Left ventricle myocardium inferior (tissue), 1 donor: ENCODE measurements around the gene TPD52L2. TPM values are rescaled to one million over a fixed set of nuclear protein-coding genes. Genes with fewer than 3 reads are reported as not detected.

Experiments
- DNase-seq: peaks from one replicate; pipeline ENCODE4 v3.0.0-alpha.2; 2020
- H3K27ac ChIP-seq: fragments of 200-600 bp; replicated peaks from 2 replicates; pipeline ENCODE4 v1.8.0; 2021
- H3K27me3 ChIP-seq: fragments of 200-600 bp; 2 replicates; pipeline ENCODE4 v1.8.0; 2021; ENCODE audit warnings: low read depth
- H3K36me3 ChIP-seq: fragments of 200-600 bp; 2 replicates; pipeline ENCODE4 v1.8.0; 2021
- H3K4me1 ChIP-seq: fragments of 200-600 bp; 2 replicates; pipeline ENCODE4 v1.8.0; 2021
- H3K4me3 ChIP-seq: fragments of 200-600 bp; 2 replicates; pipeline ENCODE4 v1.8.0; 2021; ENCODE audit warnings: mild to moderate bottlenecking, moderate library complexity
- H3K9me3 ChIP-seq: fragments of 200-600 bp; replicated peaks from 2 replicates; pipeline ENCODE4 v1.8.0; 2021
- intact Hi-C: fragments of 100-400 bp; cut with micrococcal nuclease; formaldehyde crosslinking; loops from one replicate; pipeline ENCODE4 v1.11.0; 2022
- microRNA-seq: library from miRNA; unstranded; fragments of <30 nt; microRNA quantifications from one replicate; pipeline ENCODE4 v1.2.0, GENCODE V29; 2020
- total RNA-seq: library from RNA; stranded (reverse); fragmentation: NEBNext Ultra II Directional; extraction: Animal tissue kit (Norgen Biotek cat#: 25700); gene quantifications from one replicate; pipeline ENCODE4 v1.2.1, GENCODE V29; 2021
- TF ChIP-seq, protein P1 (sequence below): fragments of 200-600 bp; IDR thresholded peaks from 2 replicates; pipeline ENCODE4 v1.8.0; 2021; ENCODE audit warnings: antibody characterized with exemption, mild to moderate bottlenecking, borderline replicate concordance
- donor health status: DM: no; HTN: yes; CAD: no; lungs with severe emphysema.

Gene TPD52L2
- total RNA-seq, 1 donor from 2014 or later: 72.0 TPM

DNA sequence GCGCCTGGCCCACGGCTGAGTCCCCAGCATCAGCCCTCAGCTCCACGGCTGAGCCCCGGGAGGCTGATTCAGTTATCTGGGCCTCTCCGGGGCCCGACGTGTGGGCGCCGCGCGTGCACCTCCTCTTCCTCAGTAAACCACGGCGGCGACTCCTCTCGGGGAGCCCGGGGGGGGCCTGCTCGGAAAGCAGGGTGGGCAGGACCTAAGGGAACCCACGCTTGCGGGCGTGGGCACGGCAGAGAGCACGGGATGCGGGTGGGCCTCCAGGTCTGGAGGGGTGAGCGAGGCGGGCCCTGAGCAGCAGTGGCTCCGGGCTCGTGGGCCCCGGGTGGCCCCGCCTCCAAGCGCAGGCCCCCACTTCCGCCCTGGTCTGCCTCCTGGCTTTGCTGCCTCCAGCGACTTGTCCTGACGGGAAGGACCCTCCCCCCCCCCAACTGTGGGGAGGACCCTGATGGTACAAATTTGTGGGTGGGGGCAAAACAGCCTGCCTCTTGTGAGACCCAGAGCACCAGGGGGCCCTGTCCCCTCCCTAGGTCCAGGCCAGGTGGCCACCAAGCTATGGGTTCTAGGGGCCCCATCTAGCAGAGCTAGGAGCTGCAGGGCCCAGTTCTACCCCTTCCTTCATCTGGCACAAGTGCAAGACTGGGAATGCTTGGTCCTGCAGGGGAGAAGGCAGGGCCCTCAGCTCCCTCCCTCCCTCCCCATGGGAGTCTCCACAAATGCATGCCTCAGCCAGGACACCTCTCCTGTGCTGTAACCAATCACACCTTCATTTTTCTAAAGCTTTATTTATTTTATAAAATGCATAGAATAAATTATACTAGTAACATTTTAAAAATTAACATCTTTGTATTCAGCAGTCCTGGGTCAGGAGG is 74.2 kb downstream of the TPD52L2 start:
- Histone ChIP-seq H3K4me1 (peaks cover 27% of the 10 kb centered on the region), H3K36me3 (peaks cover 76% of the 10 kb centered on the region), H3K27ac (no peak overlapping the region), H3K27me3 (no peaks in the 10 kb centered on the region), H3K4me3 (no peak overlapping the region), H3K9me3 (no peaks in the 10 kb centered on the region)
- intact Hi-C loops: no loop called here
- DNase-seq: peak; percentile 14
- TF ChIP-seq, protein P1, sequence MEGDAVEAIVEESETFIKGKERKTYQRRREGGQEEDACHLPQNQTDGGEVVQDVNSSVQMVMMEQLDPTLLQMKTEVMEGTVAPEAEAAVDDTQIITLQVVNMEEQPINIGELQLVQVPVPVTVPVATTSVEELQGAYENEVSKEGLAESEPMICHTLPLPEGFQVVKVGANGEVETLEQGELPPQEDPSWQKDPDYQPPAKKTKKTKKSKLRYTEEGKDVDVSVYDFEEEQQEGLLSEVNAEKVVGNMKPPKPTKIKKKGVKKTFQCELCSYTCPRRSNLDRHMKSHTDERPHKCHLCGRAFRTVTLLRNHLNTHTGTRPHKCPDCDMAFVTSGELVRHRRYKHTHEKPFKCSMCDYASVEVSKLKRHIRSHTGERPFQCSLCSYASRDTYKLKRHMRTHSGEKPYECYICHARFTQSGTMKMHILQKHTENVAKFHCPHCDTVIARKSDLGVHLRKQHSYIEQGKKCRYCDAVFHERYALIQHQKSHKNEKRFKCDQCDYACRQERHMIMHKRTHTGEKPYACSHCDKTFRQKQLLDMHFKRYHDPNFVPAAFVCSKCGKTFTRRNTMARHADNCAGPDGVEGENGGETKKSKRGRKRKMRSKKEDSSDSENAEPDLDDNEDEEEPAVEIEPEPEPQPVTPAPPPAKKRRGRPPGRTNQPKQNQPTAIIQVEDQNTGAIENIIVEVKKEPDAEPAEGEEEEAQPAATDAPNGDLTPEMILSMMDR: no peak

DNA sequence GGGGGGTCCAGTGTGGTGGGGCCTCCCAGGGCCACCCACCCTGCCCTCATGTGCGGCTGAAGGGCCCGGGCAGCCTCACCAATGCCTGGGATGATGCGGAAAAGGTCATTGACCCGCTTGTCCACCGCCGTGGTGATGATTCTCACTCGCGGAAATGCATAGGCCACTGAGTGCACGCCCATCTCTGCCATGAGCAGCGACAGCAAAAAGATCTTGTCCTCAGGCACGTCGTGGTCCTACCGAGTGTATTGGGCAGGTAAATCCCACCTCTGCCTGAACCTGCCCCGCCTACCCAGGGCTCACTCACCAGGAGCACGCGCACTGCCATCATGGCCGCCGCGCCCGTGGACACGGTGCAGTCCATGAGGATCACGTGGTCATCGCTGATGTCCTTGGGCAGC is 75.0 kb downstream of the TPD52L2 start:
- Histone ChIP-seq H3K27ac (no peak overlapping the region), H3K27me3 (no peaks in the 10 kb centered on the region), H3K4me1 (peaks cover 29% of the 10 kb centered on the region), H3K36me3 (peaks cover 77% of the 10 kb centered on the region), H3K4me3 (no peak overlapping the region), H3K9me3 (no peaks in the 10 kb centered on the region)
- intact Hi-C loops: no loop called here
- peak; percentile 14 for DNase-seq
- TF ChIP-seq, protein P1: no peak

DNA sequence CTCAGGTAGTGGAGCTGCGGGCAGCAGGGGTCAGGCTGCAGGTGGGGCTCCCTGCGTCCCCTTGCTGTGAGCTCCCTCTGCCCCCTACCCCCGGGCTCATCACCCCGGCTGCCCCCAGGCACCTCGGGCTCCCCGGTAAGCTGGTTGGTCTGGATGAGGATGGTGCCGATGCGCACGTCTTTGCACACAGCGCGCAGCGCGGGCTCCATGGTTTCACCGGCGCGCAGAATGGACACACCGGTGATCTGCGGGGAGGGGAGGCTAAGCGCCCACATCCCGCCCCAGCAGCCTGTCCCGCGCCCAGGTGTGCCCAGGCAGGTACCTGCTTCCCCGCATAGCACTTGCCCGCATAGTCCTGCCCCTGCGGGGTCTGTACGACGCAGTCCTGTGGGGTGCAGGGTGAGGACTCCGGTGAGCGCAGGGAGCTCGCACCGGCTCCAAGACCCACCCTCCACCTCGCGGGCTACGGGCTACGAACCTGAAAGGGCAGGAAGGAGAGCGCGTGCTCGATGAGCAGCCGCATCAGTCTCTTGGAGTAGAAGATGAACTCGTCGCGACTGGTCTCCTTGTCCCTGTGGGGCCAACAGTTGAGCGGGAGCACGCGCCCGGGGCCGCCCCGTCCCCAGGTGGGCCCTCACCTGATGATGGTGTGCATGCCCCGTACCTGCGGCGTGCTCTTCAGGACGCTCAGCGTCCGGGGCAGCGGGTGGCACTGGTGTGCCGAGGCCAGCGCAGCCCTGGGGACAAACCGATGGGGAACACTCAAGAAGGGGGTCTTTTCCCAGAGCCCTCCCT is 75.6 kb downstream of the TPD52L2 start:
- DNase-seq: peak; percentile 15
- no peak overlapping the region for H3K4me3 ChIP-seq
- peaks cover 77% of the 10 kb centered on the region for H3K36me3 ChIP-seq
- peak overlapping the region; percentile 79 for H3K27ac ChIP-seq
- H3K27me3 ChIP-seq: no peaks in the 10 kb centered on the region
- TF ChIP-seq, protein P1: no peak
- intact Hi-C loops: no loop called here
- no peaks in the 10 kb centered on the region for H3K9me3 ChIP-seq
- peaks cover 35% of the 10 kb centered on the region for H3K4me1 ChIP-seq

Small RNAs within 50 kb of the gene (microRNA-seq; reads per million reads assigned to microRNA genes)
- not detected for gene MIR1914
- gene MIR941-1: not detected
- not detected for gene MIR941-2
- gene MIR941-3: not detected
- gene MIR941-4: not detected
- gene MIR941-5: not detected

Other genes starting within 250 kb of the TPD52L2 start
- gene GMEB2, start 238.2 kb upstream of the TPD52L2 start, total RNA-seq: 5.3 TPM
- 4.6 TPM for gene STMN3, start 211.8 kb upstream of the TPD52L2 start, total RNA-seq
- 9.6 TPM for gene RTEL1, start 207.0 kb upstream of the TPD52L2 start, total RNA-seq
- 0.27 TPM for gene TNFRSF6B, start 168.6 kb upstream of the TPD52L2 start, total RNA-seq
- gene ARFRP1, start 157.3 kb upstream of the TPD52L2 start, total RNA-seq: 37.1 TPM
- 15.8 TPM for gene ZGPAT, start 157.2 kb upstream of the TPD52L2 start, total RNA-seq
- 3.4 TPM for gene LIME1, start 128.6 kb upstream of the TPD52L2 start, total RNA-seq
- 79.2 TPM for gene SLC2A4RG, start 125.5 kb upstream of the TPD52L2 start, total RNA-seq
- 13.6 TPM for gene ZBTB46, start 34.0 kb upstream of the TPD52L2 start, total RNA-seq
- gene ABHD16B, start 3.8 kb upstream of the TPD52L2 start, total RNA-seq: not detected
- 42.8 TPM for gene DNAJC5, start 29.9 kb downstream of the TPD52L2 start, total RNA-seq
- gene UCKL1, start 91.1 kb downstream of the TPD52L2 start, total RNA-seq: 41.0 TPM
- gene ZNF512B, start 104.7 kb downstream of the TPD52L2 start, total RNA-seq: 12.6 TPM
- 5.6 TPM for gene SAMD10, start 114.4 kb downstream of the TPD52L2 start, total RNA-seq
- gene PRPF6, start 115.9 kb downstream of the TPD52L2 start, total RNA-seq: 46.8 TPM
- gene C20orf204, start 170.9 kb downstream of the TPD52L2 start, total RNA-seq: 0.55 TPM
- 30.5 TPM for gene SOX18, start 184.4 kb downstream of the TPD52L2 start, total RNA-seq
- 38.9 TPM for gene TCEA2, start 197.9 kb downstream of the TPD52L2 start, total RNA-seq
- 6.1 TPM for gene RGS19, start 214.2 kb downstream of the TPD52L2 start, total RNA-seq
- 0.52 TPM for gene OPRL1, start 214.8 kb downstream of the TPD52L2 start, total RNA-seq
- not detected for gene LKAAEAR1, start 219.1 kb downstream of the TPD52L2 start, total RNA-seq
- gene NPBWR2, start 242.3 kb downstream of the TPD52L2 start, total RNA-seq: not detected